ENCODE data around the gene AKAP13.

AKAP13 gene

GRCh38 chr15:85517086-85517485, 136.7 kb downstream of the AKAP13 start:
- in situ Hi-C loops (cut with HindIII; ENCODE audit: low sequenced_read_pairs), result no loop called here
- TF ChIP-seq CTCF (IDR thresholded peaks at IDR 0.05; ENCODE audit: low read depth, low read length, missing control alignments), result no peak
- H3K4me3 ChIP-seq (ENCODE audit: low read depth, low read length), result no peak overlapping the region
- DNase-seq (ENCODE audit: low read depth), result no peak

- DNase-seq (ENCODE audit: low read depth), result no peak
- in situ Hi-C loops (cut with HindIII; ENCODE audit: low sequenced_read_pairs), result no loop called here
- H3K4me3 ChIP-seq (ENCODE audit: low read depth, low read length), result no peak overlapping the region
- no peak for TF ChIP-seq CTCF (IDR thresholded peaks at IDR 0.05; ENCODE audit: low read depth, low read length, missing control alignments)
These were observed 138.8 kb downstream of the AKAP13 start for GRCh38 chr15:85518979-85519761.

GRCh38 chr15:85520650-85521049, 140.2 kb downstream of the AKAP13 start:
- TF ChIP-seq CTCF (IDR thresholded peaks at IDR 0.05; ENCODE audit: low read depth, low read length, missing control alignments), result no peak
- in situ Hi-C loops (cut with HindIII; ENCODE audit: low sequenced_read_pairs), result no loop called here
- no peak overlapping the region for H3K4me3 ChIP-seq (ENCODE audit: low read depth, low read length)
- DNase-seq (ENCODE audit: low read depth), result no peak

- H3K4me3 ChIP-seq (ENCODE audit: low read depth, low read length), result no peak overlapping the region
- no peak for DNase-seq (ENCODE audit: low read depth)
- in situ Hi-C loops (cut with HindIII; ENCODE audit: low sequenced_read_pairs), result no loop called here
- TF ChIP-seq CTCF (IDR thresholded peaks at IDR 0.05; ENCODE audit: low read depth, low read length, missing control alignments), result no peak
These were observed 143.1 kb downstream of the AKAP13 start for GRCh38 chr15:85523530-85523929.

- no peak for DNase-seq (ENCODE audit: low read depth)
- no peak overlapping the region for H3K4me3 ChIP-seq (ENCODE audit: low read depth, low read length)
- no peak for TF ChIP-seq CTCF (IDR thresholded peaks at IDR 0.05; ENCODE audit: low read depth, low read length, missing control alignments)
- in situ Hi-C loops (cut with HindIII; ENCODE audit: low sequenced_read_pairs), result no loop called here
These were observed 145.4 kb downstream of the AKAP13 start for GRCh38 chr15:85525755-85526154.

- no peak overlapping the region for H3K4me3 ChIP-seq (ENCODE audit: low read depth, low read length)
- TF ChIP-seq CTCF (IDR thresholded peaks at IDR 0.05; ENCODE audit: low read depth, low read length, missing control alignments), result no peak
- peak; percentile 65 for DNase-seq (ENCODE audit: low read depth)
- in situ Hi-C loops (cut with HindIII; ENCODE audit: low sequenced_read_pairs), result no loop called here
These were observed 147.5 kb downstream of the AKAP13 start for GRCh38 chr15:85527895-85528294.
